Measurements from ENCODE around the gene CYFIP2. TPM values are rescaled to one million over a fixed set of nuclear protein-coding genes. Genes with fewer than 3 reads are reported as not detected.
"Not testable (repeated sequence)": the region's sequence is repeated elsewhere in the genome, so short reads cannot be mapped to it uniquely, and the experiment has no call there.

The CYFIP2 gene
- total RNA-seq, 1 experiment from 2014 or later = 14.3 TPM

GRCh38 chr5:157233515-157233914 lies 32.4 kb upstream of the CYFIP2 start:
- Mint-ChIP-seq H3K9me3 (ENCODE audit: unreplicated experiment) (no peaks in the 10 kb centered on the region), H3K36me3 (ENCODE audit: insufficient read depth, unreplicated experiment) (no peaks in the 10 kb centered on the region), H3K4me1 (ENCODE audit: low read depth, unreplicated experiment) (no peaks in the 10 kb centered on the region), H3K4me3 (ENCODE audit: unreplicated experiment) (no peak overlapping the region), H3K27ac (ENCODE audit: unreplicated experiment) (no peak overlapping the region), H3K27me3 (ENCODE audit: insufficient read depth, unreplicated experiment) (peaks cover 3% of the 10 kb centered on the region)
- H3K9me3 ChIP-seq = no peaks in the 10 kb centered on the region
- ChIA-PET POLR2A (no interaction called here), CTCF (no interaction called here)
- intact Hi-C loops (cut with micrococcal nuclease; ENCODE audit: unreplicated experiment) = no loop called here
- no peaks in the 10 kb centered on the region for H3K36me3 ChIP-seq (ENCODE audit: control insufficient read depth, insufficient read depth, low read length)
- TF ChIP-seq CTCF (IDR thresholded peaks at IDR 0.05; ENCODE audit: insufficient read depth in 1 of 2, low read depth in 1 of 2, low read length in 1 of 2, severe bottlenecking in 1 of 2, unreplicated experiment in 1 of 2) = no peak
- H3K27me3 ChIP-seq (replicated peaks; ENCODE audit: control insufficient read depth, insufficient read depth, low read length) = no peaks in the 10 kb centered on the region
- no peak for DNase-seq
- no peak overlapping the region for H3K4me3 ChIP-seq (ENCODE audit: low read depth, low read length)
- BruUV-seq (replicated peaks) = no TSS peak
- 0 out of 2 replicates have a peak, but pooled peaks cover 4% of the 10 kb centered on the region for H3K4me1 ChIP-seq

GRCh38 chr5:157236423-157236822 lies 29.5 kb upstream of the CYFIP2 start:
- intact Hi-C loops (cut with micrococcal nuclease; ENCODE audit: unreplicated experiment) = no loop called here
- Histone ChIP-seq H3K9me3 (no peaks in the 10 kb centered on the region), H3K27me3 (replicated peaks; ENCODE audit: control insufficient read depth, insufficient read depth, low read length) (no peaks in the 10 kb centered on the region), H3K4me3 (ENCODE audit: low read depth, low read length) (no peak overlapping the region), H3K36me3 (ENCODE audit: control insufficient read depth, insufficient read depth, low read length) (no peaks in the 10 kb centered on the region), H3K4me1 (no peaks in the 10 kb centered on the region)
- TF ChIP-seq CTCF (IDR thresholded peaks at IDR 0.05; ENCODE audit: insufficient read depth in 1 of 2, low read depth in 1 of 2, low read length in 1 of 2, severe bottlenecking in 1 of 2, unreplicated experiment in 1 of 2) = no peak
- Mint-ChIP-seq H3K27ac (ENCODE audit: unreplicated experiment) (no peak overlapping the region), H3K4me1 (ENCODE audit: low read depth, unreplicated experiment) (no peaks in the 10 kb centered on the region), H3K36me3 (ENCODE audit: insufficient read depth, unreplicated experiment) (no peaks in the 10 kb centered on the region), H3K27me3 (ENCODE audit: insufficient read depth, unreplicated experiment) (peaks cover 8% of the 10 kb centered on the region), H3K9me3 (ENCODE audit: unreplicated experiment) (peaks cover 7% of the 10 kb centered on the region), H3K4me3 (ENCODE audit: unreplicated experiment) (no peak overlapping the region)
- ChIA-PET CTCF (no interaction called here), POLR2A (no interaction called here)
- BruUV-seq (replicated peaks) = no TSS peak
- no peak for DNase-seq

- Histone ChIP-seq H3K9me3 (no peaks in the 10 kb centered on the region), H3K27me3 (replicated peaks; ENCODE audit: control insufficient read depth, insufficient read depth, low read length) (no peaks in the 10 kb centered on the region), H3K4me3 (ENCODE audit: low read depth, low read length) (no peak overlapping the region), H3K4me1 (peaks cover 4% of the 10 kb centered on the region; the same call in 1 of the 2 replicates), H3K36me3 (ENCODE audit: control insufficient read depth, insufficient read depth, low read length) (no peaks in the 10 kb centered on the region)
- no peaks in the 10 kb centered on the region for H3K4me1 Mint-ChIP-seq (ENCODE audit: low read depth, unreplicated experiment)
- TF ChIP-seq CTCF (IDR thresholded peaks at IDR 0.05; ENCODE audit: insufficient read depth in 1 of 2, low read depth in 1 of 2, low read length in 1 of 2, severe bottlenecking in 1 of 2, unreplicated experiment in 1 of 2) = no peak
- BruUV-seq (replicated peaks) = no TSS peak
- H3K27me3 Mint-ChIP-seq (ENCODE audit: insufficient read depth, unreplicated experiment) = peaks cover 8% of the 10 kb centered on the region
- DNase-seq = no peak
- intact Hi-C loops (cut with micrococcal nuclease; ENCODE audit: unreplicated experiment) = no loop called here
- H3K36me3 Mint-ChIP-seq (ENCODE audit: insufficient read depth, unreplicated experiment) = no peaks in the 10 kb centered on the region
- H3K4me3 Mint-ChIP-seq (ENCODE audit: unreplicated experiment) = no peak overlapping the region
- POLR2A ChIA-PET = no interaction called here
- CTCF ChIA-PET = no interaction called here
- peaks cover 7% of the 10 kb centered on the region for H3K9me3 Mint-ChIP-seq (ENCODE audit: unreplicated experiment)
- H3K27ac Mint-ChIP-seq (ENCODE audit: unreplicated experiment) = no peak overlapping the region
Measured at GRCh38 chr5:157241483-157241882, 24.4 kb upstream of the CYFIP2 start.

- H3K27ac Mint-ChIP-seq (ENCODE audit: unreplicated experiment); BruUV-seq (replicated peaks); H3K36me3 ChIP-seq (ENCODE audit: control insufficient read depth, insufficient read depth, low read length); intact Hi-C loops (cut with micrococcal nuclease; ENCODE audit: unreplicated experiment); H3K4me3 Mint-ChIP-seq (ENCODE audit: unreplicated experiment); POLR2A ChIA-PET; H3K4me3 ChIP-seq (ENCODE audit: low read depth, low read length); H3K4me1 ChIP-seq; DNase-seq; H3K27me3 ChIP-seq (replicated peaks; ENCODE audit: control insufficient read depth, insufficient read depth, low read length); H3K9me3 Mint-ChIP-seq (ENCODE audit: unreplicated experiment); H3K9me3 ChIP-seq; H3K36me3 Mint-ChIP-seq (ENCODE audit: insufficient read depth, unreplicated experiment); H3K27me3 Mint-ChIP-seq (ENCODE audit: insufficient read depth, unreplicated experiment); CTCF ChIA-PET; H3K4me1 Mint-ChIP-seq (ENCODE audit: low read depth, unreplicated experiment): not testable (repeated sequence)
Measured at GRCh38 chr5:157244704-157245103, 21.2 kb upstream of the CYFIP2 start.

Data from Caco-2 (cell line).